NCI-H128 (cell line): Measurements from ENCODE around the gene ATG101.

Experiments
- DNase-seq: peaks from one replicate; lab custom pipeline; 2025; ENCODE audit not compliant: unreplicated experiment; lab: John Stamatoyannopoulos, UW

Gene ATG101

GRCh38 chr12:52079576-52080402 is 10.0 kb downstream of the ATG101 start, which contains the start of gene SMIM41:
Gene SMIM41 (plus strand): TSS chr12:52079704. CDS start chr12:52079780, 76 bp downstream.
- DNase-seq = no peak

- no peak for DNase-seq
Observed at GRCh38 chr12:52080403-52081251, 10.8 kb downstream of the ATG101 start.

- no peak for DNase-seq
Observed at GRCh38 chr12:52081263-52081733, 11.5 kb downstream of the ATG101 start.

DNA sequence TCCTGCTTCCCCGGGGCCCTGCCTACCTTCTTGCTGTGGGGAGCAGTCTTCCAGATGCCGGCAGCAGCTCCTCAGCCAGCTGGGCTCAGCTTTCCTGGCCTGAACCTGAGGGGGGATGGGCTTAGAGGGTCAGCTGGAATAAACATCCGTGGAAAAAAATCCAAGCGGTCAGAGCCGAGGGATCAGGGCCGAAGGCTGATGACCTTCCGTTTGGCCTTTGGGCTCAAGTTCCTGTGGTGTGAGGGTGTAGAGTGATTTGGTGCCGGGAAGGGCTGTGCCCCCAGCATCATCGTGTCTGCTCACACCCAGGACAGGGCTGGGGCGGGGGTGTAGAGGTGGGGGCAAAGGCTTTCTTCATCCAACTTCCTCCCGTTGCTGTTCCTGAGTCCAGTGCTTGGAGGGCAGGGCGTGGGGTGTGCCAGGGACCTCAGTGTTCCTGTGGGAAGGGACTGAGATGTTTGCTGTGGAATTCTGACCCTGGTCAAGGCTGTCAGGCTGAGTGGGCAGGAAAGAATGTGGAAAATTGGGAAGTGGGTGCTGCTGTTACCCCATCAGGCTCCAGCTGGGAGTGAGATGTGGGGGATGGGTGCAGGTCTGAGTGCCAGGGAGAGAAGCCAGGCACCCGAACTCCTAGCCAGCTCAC is 12.4 kb downstream of the ATG101 start:
- no peak for DNase-seq

GRCh38 chr12:52082669-52082987 is 12.8 kb downstream of the ATG101 start:
- no peak for DNase-seq

DNA sequence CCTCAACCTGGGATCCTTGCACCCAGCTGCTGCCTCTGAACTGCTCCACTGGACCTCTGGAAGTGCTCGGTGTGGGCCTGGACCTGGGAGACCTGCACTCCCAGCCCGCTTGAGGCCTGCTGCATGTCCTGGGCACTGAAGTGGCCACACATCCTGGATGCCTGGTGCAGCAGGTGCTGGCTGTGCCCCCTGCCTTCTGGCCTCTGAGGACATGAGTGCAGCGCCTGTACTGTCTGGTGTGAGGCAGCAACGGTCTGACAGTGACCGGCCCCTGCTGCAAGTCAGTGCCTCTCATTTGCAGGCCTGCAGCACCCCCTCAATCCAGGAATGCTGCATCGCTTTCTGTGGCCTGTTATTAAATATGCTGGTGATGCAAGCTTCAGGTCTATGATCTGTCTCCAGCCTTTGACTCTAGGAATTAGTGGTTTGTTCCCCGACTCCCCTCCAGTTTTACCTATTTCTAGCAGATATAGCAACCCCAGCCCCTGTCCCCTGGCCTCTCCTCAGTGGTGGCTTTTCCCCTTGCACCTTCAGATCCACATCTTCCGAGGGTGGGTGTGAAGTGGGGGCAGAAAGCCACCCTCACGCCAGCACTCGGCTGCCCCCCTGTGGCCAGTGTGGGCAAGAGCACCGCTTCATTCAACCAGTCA is 13.3 kb downstream of the ATG101 start:
- DNase-seq = no peak

GRCh38 chr12:52083638-52083996 is 13.8 kb downstream of the ATG101 start:
- no peak for DNase-seq

DNA sequence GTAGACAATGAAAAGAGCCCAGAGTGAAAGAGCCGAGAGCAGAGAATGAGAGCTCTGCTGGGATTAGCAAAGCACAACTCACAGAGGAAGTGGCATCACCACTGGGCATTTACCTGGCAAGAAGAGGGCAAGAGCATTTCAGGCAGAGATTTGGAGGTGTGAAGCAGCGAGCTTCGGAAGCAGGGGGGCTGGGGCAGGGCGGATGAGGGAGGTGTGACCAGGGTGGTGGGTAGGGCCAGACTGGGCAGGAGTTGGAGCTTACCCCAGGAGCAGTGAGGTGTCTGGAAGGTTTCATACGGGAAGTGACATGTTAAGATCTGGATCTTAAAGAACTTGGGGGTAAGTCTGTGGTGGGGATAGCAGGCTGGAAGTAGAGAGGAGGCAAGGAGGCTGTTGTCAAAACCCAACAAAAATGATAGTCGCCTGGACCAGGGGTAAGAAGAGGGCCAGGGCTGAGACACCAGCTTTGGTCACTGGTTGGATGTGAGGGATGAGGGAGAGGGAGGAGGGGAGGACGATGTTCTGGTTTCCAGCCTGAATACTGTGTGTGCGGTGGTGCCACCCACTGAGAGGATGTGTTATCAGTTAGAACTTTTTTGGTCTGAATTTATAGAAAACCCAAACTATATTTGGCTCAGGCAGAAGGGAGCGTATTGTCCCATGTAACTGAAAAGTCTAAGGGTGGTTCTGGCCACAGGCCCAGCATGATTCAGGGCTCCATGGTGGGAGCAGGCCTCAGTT is 14.9 kb downstream of the ATG101 start:
- DNase-seq = no peak

- DNase-seq = no peak
Observed at GRCh38 chr12:52085682-52086180, 16.0 kb downstream of the ATG101 start.

GRCh38 chr12:52086366-52086765 is 16.6 kb downstream of the ATG101 start:
- DNase-seq = no peak

GRCh38 chr12:52086944-52087835 is 17.4 kb downstream of the ATG101 start:
- no peak for DNase-seq

- DNase-seq = no peak
Observed at GRCh38 chr12:52087961-52088820, 18.4 kb downstream of the ATG101 start.

GRCh38 chr12:52089491-52089890 is 19.7 kb downstream of the ATG101 start:
- no peak for DNase-seq

- no peak for DNase-seq
Observed at GRCh38 chr12:52090291-52090690, 20.5 kb downstream of the ATG101 start.

GRCh38 chr12:52091061-52091460 is 21.3 kb downstream of the ATG101 start:
- no peak for DNase-seq

- DNase-seq = no peak
Observed at GRCh38 chr12:52091869-52092268, 22.1 kb downstream of the ATG101 start.

- DNase-seq = no peak
Observed at GRCh38 chr12:52093346-52093745, 23.6 kb downstream of the ATG101 start.

DNA sequence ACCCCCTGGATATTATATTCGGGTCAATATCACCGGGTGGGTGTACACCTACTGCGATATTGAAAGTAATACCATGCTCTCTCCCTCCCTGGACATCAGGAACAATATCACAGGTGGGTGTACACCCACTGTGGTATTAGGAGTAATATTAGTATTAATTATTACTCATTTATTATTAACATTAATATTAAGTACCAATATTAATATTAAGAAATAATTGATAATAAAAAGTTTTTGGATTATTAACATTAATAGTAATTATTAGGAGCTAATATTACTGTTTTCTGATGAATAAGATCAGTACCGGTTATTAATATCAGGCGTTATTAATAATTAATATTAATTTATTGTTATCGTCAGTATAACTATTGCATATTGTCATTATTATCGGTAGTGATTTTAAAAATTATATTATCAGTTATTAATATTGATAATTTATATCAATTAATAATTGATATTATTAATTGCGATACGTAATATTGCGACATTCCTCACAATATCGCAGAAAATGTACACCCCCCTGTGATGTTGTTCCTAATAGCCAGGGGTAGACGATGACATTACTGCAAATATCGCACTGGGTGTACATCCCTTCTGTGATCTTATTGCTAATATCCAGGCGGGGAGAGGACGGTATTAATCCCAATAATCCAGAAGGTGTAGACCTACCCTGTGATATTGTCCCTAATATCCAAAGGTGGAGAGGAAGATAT is 26.7 kb downstream of the ATG101 start:
- no peak for DNase-seq
